Measurements from ENCODE around the gene GNA15.

GNA15 gene

GRCh38 chr19:3104708-3104983, 31.2 kb upstream of the GNA15 start:
- Histone ChIP-seq H3K36me3 (ENCODE audit: control insufficient read depth in 2 of 2, insufficient read depth in 1 of 2, low read length in 2 of 2) (no peaks in the 10 kb centered on the region), H3K4me1 (ENCODE audit: control insufficient read depth, insufficient read depth, low read length) (no peaks in the 10 kb centered on the region), H3K27ac (ENCODE audit: extremely low read depth, low read depth, low read length) (no peak overlapping the region), H3K4me3 (ENCODE audit: low read depth, low read length) (no peak overlapping the region), H3K9me3 (ENCODE audit: control insufficient read depth, insufficient read depth, low read depth, low read length) (no peaks in the 10 kb centered on the region)
- ChIA-PET CTCF (interaction anchor here (0.6 to 3.0 kb wide), 12 partner anchors 9 to 154 kb away, joined by 3 to 36 read pairs (median 4); no protein-coding TSS in a partner anchor), POLR2A (interaction anchor here (1.1 to 2.1 kb wide), 2 partner anchors 9 to 154 kb away, joined by 7 to 11 read pairs; no protein-coding TSS in a partner anchor)
- TF ChIP-seq, protein P1, sequence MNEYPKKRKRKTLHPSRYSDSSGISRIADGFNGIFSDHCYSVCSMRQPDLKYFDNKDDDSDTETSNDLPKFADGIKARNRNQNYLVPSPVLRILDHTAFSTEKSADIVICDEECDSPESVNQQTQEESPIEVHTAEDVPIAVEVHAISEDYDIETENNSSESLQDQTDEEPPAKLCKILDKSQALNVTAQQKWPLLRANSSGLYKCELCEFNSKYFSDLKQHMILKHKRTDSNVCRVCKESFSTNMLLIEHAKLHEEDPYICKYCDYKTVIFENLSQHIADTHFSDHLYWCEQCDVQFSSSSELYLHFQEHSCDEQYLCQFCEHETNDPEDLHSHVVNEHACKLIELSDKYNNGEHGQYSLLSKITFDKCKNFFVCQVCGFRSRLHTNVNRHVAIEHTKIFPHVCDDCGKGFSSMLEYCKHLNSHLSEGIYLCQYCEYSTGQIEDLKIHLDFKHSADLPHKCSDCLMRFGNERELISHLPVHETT (tag by site-specific recombination; IDR thresholded peaks at IDR 0.05) = no peak
- TF ChIP-seq PBX3 (CRISPR knock-in tag; IDR thresholded peaks at IDR 0.05) (no peak), YY2 (tag by site-specific recombination; IDR thresholded peaks at IDR 0.05) (no peak), HOXD13 (CRISPR knock-in tag; IDR thresholded peaks at IDR 0.05; ENCODE audit: borderline replicate concordance) (no peak), ZNF16 (tag by site-specific recombination; IDR thresholded peaks at IDR 0.05; ENCODE audit: low read depth) (no peak)
- TF ChIP-seq, protein P2, sequence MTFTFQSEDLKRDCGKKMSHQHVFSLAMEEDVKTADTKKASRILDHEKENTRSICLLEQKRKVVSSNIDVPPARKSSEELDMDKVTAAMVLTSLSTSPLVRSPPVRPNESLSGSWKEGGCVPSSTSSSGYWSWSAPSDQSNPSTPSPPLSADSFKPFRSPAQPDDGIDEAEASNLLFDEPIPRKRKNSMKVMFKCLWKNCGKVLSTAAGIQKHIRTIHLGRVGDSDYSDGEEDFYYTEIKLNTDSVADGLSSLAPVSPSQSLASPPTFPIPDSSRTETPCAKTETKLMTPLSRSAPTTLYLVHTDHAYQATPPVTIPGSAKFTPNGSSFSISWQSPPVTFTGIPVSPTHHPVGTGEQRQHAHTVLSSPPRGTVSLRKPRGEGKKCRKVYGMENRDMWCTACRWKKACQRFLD (tag by site-specific recombination; IDR thresholded peaks at IDR 0.05) = no peak

DNA sequence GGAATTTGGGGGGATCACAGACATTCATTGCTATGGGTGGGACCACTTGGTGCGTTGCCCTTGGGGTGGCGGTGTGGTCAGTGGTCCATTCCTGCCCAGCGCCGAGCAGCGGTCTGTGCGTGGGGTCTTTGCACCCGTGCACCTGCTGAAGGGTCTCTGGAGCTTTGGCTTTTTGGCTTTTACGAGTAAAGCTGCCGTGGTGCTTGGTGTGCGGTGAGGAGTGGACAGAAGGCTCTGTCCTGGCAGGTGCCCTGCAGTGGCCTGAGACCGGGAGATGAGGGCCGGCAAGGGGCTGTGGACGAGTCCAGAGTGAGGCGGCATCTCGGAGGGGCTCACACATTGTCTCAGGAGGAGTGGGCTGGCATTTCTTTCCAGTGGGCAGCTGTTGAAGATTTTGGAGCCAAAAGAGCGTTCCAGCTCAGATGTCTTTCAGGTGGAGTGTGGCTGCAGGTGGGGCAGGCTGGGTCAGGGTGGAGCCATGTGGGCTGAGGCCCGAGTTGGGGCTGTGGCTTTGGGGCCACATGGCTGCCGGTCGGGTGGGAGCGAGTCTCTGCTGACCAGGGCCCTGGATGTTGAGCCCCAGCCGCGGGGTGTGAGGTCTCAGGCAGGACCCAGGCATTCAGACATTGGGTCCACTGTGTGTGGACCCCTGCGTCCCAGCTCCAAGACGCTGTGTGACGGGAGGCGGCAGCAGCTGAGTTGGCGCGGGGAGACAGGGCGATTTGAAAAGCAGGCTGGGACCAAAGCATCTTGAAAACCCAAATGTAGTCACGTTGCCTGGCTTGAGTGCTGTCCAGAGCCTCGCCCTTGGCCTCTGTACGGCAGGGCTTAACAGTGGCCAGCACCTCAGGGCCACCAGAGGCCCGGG, 30.0 kb upstream of the GNA15 start:
- Histone ChIP-seq H3K9me3 (ENCODE audit: control insufficient read depth, insufficient read depth, low read depth, low read length) (no peaks in the 10 kb centered on the region), H3K36me3 (ENCODE audit: control insufficient read depth in 2 of 2, insufficient read depth in 1 of 2, low read length in 2 of 2) (no peaks in the 10 kb centered on the region; a peak in 1 of 3 replicates), H3K4me3 (ENCODE audit: low read depth, low read length) (no peak overlapping the region), H3K4me1 (ENCODE audit: control insufficient read depth, insufficient read depth, low read length) (no peaks in the 10 kb centered on the region), H3K27ac (ENCODE audit: extremely low read depth, low read depth, low read length) (no peak overlapping the region)
- ChIA-PET CTCF (interaction anchor here (0.6 to 5.8 kb wide), 6 partner anchors 10 to 110 kb away, joined by 3 to 39 read pairs (median 4); no protein-coding TSS in a partner anchor), POLR2A (no interaction called here)
- TF ChIP-seq, protein P3, sequence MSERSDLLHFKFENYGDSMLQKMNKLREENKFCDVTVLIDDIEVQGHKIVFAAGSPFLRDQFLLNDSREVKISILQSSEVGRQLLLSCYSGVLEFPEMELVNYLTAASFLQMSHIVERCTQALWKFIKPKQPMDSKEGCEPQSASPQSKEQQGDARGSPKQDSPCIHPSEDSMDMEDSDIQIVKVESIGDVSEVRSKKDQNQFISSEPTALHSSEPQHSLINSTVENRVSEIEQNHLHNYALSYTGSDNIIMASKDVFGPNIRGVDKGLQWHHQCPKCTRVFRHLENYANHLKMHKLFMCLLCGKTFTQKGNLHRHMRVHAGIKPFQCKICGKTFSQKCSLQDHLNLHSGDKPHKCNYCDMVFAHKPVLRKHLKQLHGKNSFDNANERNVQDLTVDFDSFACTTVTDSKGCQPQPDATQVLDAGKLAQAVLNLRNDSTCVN (tag by site-specific recombination; optimal IDR thresholded peaks at IDR 0.05) = no peak
- no peak for TF ChIP-seq ZSCAN16 (tag by site-specific recombination; IDR thresholded peaks at IDR 0.05)
- no peak for TF ChIP-seq ZFHX2 (tag by site-specific recombination; conservative IDR thresholded peaks at IDR 0.05)
- TF ChIP-seq, protein P4, sequence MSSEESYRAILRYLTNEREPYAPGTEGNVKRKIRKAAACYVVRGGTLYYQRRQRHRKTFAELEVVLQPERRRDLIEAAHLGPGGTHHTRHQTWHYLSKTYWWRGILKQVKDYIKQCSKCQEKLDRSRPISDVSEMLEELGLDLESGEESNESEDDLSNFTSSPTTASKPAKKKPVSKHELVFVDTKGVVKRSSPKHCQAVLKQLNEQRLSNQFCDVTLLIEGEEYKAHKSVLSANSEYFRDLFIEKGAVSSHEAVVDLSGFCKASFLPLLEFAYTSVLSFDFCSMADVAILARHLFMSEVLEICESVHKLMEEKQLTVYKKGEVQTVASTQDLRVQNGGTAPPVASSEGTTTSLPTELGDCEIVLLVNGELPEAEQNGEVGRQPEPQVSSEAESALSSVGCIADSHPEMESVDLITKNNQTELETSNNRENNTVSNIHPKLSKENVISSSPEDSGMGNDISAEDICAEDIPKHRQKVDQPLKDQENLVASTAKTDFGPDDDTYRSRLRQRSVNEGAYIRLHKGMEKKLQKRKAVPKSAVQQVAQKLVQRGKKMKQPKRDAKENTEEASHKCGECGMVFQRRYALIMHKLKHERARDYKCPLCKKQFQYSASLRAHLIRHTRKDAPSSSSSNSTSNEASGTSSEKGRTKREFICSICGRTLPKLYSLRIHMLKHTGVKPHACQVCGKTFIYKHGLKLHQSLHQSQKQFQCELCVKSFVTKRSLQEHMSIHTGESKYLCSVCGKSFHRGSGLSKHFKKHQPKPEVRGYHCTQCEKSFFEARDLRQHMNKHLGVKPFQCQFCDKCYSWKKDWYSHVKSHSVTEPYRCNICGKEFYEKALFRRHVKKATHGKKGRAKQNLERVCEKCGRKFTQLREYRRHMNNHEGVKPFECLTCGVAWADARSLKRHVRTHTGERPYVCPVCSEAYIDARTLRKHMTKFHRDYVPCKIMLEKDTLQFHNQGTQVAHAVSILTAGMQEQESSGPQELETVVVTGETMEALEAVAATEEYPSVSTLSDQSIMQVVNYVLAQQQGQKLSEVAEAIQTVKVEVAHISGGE (tag by site-specific recombination; conservative IDR thresholded peaks at IDR 0.05; ENCODE audit: low read depth) = no peak
- no peak for TF ChIP-seq SCRT1 (tag by site-specific recombination; IDR thresholded peaks at IDR 0.05; ENCODE audit: borderline replicate concordance)
- no peak for TF ChIP-seq OSR2 (tag by site-specific recombination; IDR thresholded peaks at IDR 0.05)
- no peak for TF ChIP-seq ZNF350 (tag by site-specific recombination; IDR thresholded peaks at IDR 0.05)
- no peak for TF ChIP-seq SETDB1 (IDR thresholded peaks at IDR 0.05; ENCODE audit: insufficient read length, low read length)
- TF ChIP-seq ZNF280C (tag by site-specific recombination; IDR thresholded peaks at IDR 0.05) = no peak
- no peak for TF ChIP-seq ZNF140 (tag by site-specific recombination; IDR thresholded peaks at IDR 0.05)
